Measurements from ENCODE around the gene SLC7A11. TPM values are rescaled to one million over a fixed set of nuclear protein-coding genes. Genes with fewer than 3 reads are reported as not detected.

SLC7A11 gene
- total and polyA plus RNA-seq, 10 of the 15 experiments (the other 5 are each of a cell fraction or from before 2014, with no cell fraction given), result 1.6 to 9.8 (median 3.5) TPM

DNA sequence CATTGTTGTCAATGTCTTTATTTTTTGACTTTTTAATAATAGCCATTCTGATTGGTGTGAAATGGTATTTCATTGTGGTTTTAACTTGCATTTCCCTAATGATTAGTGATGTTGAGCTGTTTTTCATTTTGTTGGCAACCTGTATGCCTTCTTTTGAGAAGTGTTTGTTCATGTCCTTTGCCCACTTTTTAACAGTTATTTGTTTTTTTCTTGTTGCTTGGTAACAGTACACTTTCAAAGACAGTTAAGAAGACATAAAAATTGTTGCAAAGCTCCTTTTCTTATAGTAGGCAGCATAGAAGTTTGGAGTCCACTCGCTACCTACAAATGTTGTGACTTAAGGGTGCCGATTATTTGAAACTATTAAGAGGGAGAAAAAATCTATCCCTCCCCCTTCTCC is 48.7 kb upstream of the SLC7A11 start:
- H3K27me3 ChIP-seq (replicated peaks in 1 of 2; ENCODE audit: control insufficient read depth in 2 of 2, insufficient read depth in 2 of 2, low read length in 1 of 2), result no peaks in the 10 kb centered on the region
- no peak for DNase-seq (ENCODE audit: low read depth, low spot score)
- H3K4me2 ChIP-seq (ENCODE audit: control insufficient read depth, insufficient read depth), result no peak overlapping the region
- 87% methylated on average over 2 of the region's 2 CpGs for WGBS (ENCODE audit: insufficient coverage, insufficient replicate concordance, low lambda C conversion rate, missing lambda C conversion rate)
- FAIRE-seq, result no peak
- SMC1A ChIA-PET (ENCODE audit: uncharacterized antibody, unreplicated experiment), result no interaction called here
- no peaks in the 10 kb centered on the region for H3K36me3 ChIP-seq (ENCODE audit: control insufficient read depth in 2 of 2, insufficient read depth in 2 of 2, low read length in 1 of 2)
- no TSS peak for BruUV-seq (replicated peaks)
- H3K9ac ChIP-seq (ENCODE audit: control insufficient read depth, insufficient read depth, low read length), result no peak overlapping the region
- H3K27ac ChIP-seq (ENCODE audit: control insufficient read depth, insufficient read depth), result no peak overlapping the region
- H3K9me3 ChIP-seq (replicated peaks; ENCODE audit: control insufficient read depth, insufficient read depth, low read length), result no peaks in the 10 kb centered on the region
- H2AFZ ChIP-seq (ENCODE audit: control insufficient read depth, low read depth, low read length), result no peak overlapping the region
- POLR2A ChIA-PET, result no interaction called here
- no peak for TF ChIP-seq EZH2 (IDR thresholded peaks at IDR 0.05; ENCODE audit: borderline replicate concordance, control insufficient read depth, low read depth, low read length)
- TF ChIP-seq NR2F1 (conservative IDR thresholded peaks at IDR 0.05), result no peak
- TF ChIP-seq SPI1 (IDR thresholded peaks at IDR 0.05; ENCODE audit: borderline replicate concordance, insufficient read depth, low read depth, low read length), result no peak
- TF ChIP-seq TCF3 (IDR thresholded peaks at IDR 0.05; ENCODE audit: borderline replicate concordance, insufficient read depth, low read depth, low read length), result no peak
- no peak for TF ChIP-seq TAF1 (IDR thresholded peaks at IDR 0.05; ENCODE audit: borderline replicate concordance, low read depth, low read length)
- TF ChIP-seq SUZ12 (IDR thresholded peaks at IDR 0.05; ENCODE audit: unreplicated experiment), result no peak
- TF ChIP-seq YY1 (IDR thresholded peaks at IDR 0.05; ENCODE audit: low read depth, low read length), result no peak
- no peak for TF ChIP-seq NRF1 (conservative IDR thresholded peaks at IDR 0.05; ENCODE audit: low read depth, low read length)
- TF ChIP-seq EP300 (IDR thresholded peaks at IDR 0.05; ENCODE audit: borderline replicate concordance in 1 of 2, control insufficient read depth in 1 of 2, low read depth in 2 of 2, low read length in 2 of 2), result no peak
- no peak for TF ChIP-seq EED (IDR thresholded peaks at IDR 0.05; ENCODE audit: low read depth)
- TF ChIP-seq, protein P1, sequence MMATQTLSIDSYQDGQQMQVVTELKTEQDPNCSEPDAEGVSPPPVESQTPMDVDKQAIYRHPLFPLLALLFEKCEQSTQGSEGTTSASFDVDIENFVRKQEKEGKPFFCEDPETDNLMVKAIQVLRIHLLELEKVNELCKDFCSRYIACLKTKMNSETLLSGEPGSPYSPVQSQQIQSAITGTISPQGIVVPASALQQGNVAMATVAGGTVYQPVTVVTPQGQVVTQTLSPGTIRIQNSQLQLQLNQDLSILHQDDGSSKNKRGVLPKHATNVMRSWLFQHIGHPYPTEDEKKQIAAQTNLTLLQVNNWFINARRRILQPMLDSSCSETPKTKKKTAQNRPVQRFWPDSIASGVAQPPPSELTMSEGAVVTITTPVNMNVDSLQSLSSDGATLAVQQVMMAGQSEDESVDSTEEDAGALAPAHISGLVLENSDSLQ (IDR thresholded peaks at IDR 0.05), result no peak
- no peak for TF ChIP-seq STAT1 (conservative IDR thresholded peaks at IDR 0.05)
- TF ChIP-seq ZNF384 (IDR thresholded peaks at IDR 0.05; ENCODE audit: borderline replicate concordance, low read depth, low read length), result no peak
- TF ChIP-seq, protein P2, sequence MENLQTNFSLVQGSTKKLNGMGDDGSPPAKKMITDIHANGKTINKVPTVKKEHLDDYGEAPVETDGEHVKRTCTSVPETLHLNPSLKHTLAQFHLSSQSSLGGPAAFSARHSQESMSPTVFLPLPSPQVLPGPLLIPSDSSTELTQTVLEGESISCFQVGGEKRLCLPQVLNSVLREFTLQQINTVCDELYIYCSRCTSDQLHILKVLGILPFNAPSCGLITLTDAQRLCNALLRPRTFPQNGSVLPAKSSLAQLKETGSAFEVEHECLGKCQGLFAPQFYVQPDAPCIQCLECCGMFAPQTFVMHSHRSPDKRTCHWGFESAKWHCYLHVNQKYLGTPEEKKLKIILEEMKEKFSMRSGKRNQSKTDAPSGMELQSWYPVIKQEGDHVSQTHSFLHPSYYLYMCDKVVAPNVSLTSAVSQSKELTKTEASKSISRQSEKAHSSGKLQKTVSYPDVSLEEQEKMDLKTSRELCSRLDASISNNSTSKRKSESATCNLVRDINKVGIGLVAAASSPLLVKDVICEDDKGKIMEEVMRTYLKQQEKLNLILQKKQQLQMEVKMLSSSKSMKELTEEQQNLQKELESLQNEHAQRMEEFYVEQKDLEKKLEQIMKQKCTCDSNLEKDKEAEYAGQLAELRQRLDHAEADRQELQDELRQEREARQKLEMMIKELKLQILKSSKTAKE (IDR thresholded peaks at IDR 0.05; ENCODE audit: low read depth, poor library complexity, severe bottlenecking), result no peak
- no peak for TF ChIP-seq BACH1 (IDR thresholded peaks at IDR 0.05; ENCODE audit: borderline replicate concordance)
- TF ChIP-seq HDAC2 (IDR thresholded peaks at IDR 0.05), result no peak
- no peak for TF ChIP-seq E2F4 (IDR thresholded peaks at IDR 0.05; ENCODE audit: low read depth, low read length)
- TF ChIP-seq SREBF1 (IDR thresholded peaks at IDR 0.05; ENCODE audit: low read length), result no peak
- TF ChIP-seq, protein P3, sequence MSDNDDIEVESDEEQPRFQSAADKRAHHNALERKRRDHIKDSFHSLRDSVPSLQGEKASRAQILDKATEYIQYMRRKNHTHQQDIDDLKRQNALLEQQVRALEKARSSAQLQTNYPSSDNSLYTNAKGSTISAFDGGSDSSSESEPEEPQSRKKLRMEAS (IDR thresholded peaks at IDR 0.05; ENCODE audit: low read depth, low read length), result no peak
- H3K4me3 ChIP-seq, result no peak overlapping the region
- intact Hi-C loops (cut with micrococcal nuclease; ENCODE audit: unreplicated experiment) (no loop called here), in situ Hi-C loops (cut with MboI) (no loop called here)
- H4K20me1 ChIP-seq (ENCODE audit: control insufficient read depth, insufficient read depth), result no peaks in the 10 kb centered on the region
- no peak for ATAC-seq
- CTCF ChIA-PET, result no interaction called here
- H3K79me2 ChIP-seq (ENCODE audit: control insufficient read depth, insufficient read depth, low read length), result no peaks in the 10 kb centered on the region
- RAD21 ChIA-PET (ENCODE audit: unreplicated experiment), result no interaction called here
- H3K4me1 ChIP-seq (ENCODE audit: control insufficient read depth, insufficient read depth, low read length), result no peaks in the 10 kb centered on the region
